GM12864 (cell line): Measurements from ENCODE around the gene PCNP.

Experiments
- DNase-seq: peaks from one replicate; pipeline ENCODE4 v3.0.0-alpha.2; 2011; ENCODE audit warnings: low read depth
- H3K4me3 ChIP-seq: 2 replicates; pipeline ENCODE4 v1.5.1; 2011; ENCODE audit warnings: mild to moderate bottlenecking, low read depth, low read length, control low read depth
- TF ChIP-seq, protein P1 (sequence below): IDR thresholded peaks from 2 replicates; pipeline ENCODE4 v1.5.1; 2011; ENCODE audit warnings: low read depth, mild to moderate bottlenecking, moderate library complexity, low read length, control low read depth, inconsistent platforms; ENCODE audit errors: missing control alignments

PCNP gene, protein sequence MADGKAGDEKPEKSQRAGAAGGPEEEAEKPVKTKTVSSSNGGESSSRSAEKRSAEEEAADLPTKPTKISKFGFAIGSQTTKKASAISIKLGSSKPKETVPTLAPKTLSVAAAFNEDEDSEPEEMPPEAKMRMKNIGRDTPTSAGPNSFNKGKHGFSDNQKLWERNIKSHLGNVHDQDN

DNA sequence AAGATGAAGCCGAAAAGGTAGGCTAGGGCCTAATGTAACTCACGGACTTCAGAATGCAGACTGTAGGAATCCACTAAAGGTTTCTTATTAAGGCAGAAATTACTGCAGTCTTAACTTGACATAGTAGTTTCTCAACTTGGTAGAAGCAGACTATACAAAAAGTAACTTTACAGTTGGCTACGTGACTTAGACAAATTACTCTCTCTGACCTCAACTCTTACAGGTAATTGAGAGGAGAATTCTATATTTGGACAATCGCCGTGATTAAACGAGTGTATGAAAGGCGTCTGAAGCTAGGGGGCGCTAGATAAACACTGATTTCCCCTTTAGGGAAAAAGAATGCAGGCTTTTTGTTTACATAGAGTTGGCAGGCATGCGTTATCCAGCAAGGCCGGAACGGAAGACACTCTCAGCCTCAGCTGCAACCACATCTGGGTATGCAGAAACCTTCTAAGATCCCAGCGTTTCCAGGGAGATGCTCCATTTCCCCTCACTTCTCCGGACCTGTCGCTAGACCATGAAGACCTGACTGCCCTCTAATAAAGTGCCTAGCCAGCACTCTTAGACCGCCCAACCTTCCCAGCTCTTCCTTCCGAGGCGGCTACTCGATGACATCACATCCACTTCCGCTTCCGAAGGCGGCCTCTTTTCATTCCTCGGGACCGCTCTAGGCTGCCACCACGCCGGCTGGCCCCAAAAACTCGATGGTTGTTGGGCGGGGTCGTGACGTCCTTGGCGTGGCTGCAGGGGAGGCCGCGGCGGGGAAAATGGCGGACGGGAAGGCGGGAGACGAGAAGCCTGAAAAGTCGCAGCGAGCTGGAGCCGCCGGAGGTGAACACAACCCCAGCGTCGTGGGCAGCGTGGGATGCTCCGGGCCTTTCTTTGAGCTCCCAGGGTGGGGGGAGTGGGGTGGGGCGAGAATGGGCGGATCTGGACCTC, at the start of gene PCNP:
Gene PCNP (plus strand): TSS at position 732 of the 939 bp plus-strand sequence. CDS start 36 bp downstream, at position 768.
- H3K4me3 ChIP-seq: peak within 1 kb of the TSS; percentile 65
- peak; percentile 97 for DNase-seq
- TF ChIP-seq, protein P1, sequence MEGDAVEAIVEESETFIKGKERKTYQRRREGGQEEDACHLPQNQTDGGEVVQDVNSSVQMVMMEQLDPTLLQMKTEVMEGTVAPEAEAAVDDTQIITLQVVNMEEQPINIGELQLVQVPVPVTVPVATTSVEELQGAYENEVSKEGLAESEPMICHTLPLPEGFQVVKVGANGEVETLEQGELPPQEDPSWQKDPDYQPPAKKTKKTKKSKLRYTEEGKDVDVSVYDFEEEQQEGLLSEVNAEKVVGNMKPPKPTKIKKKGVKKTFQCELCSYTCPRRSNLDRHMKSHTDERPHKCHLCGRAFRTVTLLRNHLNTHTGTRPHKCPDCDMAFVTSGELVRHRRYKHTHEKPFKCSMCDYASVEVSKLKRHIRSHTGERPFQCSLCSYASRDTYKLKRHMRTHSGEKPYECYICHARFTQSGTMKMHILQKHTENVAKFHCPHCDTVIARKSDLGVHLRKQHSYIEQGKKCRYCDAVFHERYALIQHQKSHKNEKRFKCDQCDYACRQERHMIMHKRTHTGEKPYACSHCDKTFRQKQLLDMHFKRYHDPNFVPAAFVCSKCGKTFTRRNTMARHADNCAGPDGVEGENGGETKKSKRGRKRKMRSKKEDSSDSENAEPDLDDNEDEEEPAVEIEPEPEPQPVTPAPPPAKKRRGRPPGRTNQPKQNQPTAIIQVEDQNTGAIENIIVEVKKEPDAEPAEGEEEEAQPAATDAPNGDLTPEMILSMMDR: peak; percentile 82

DNA sequence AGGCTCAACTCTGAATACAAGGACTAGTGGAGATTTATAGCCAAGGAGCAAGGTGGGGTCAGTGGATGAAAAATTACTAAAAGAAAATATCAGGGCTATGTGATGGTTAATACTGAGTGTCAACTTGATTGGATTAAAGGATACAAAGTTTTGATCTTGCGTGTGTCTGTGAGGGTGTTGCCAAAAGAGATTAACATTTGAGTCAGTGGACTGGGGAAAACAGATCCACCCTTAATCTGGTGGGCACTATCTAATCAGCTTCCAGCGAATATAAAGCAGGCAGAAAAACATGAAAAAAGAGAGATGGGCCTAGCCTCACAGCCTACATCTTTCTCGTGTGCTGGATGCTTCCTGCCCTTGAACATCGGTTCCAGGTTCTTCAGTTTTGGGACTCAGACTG, 46.5 kb upstream of the PCNP start:
- TF ChIP-seq, protein P1: no peak
- DNase-seq: no peak
- no peak overlapping the region for H3K4me3 ChIP-seq

DNA sequence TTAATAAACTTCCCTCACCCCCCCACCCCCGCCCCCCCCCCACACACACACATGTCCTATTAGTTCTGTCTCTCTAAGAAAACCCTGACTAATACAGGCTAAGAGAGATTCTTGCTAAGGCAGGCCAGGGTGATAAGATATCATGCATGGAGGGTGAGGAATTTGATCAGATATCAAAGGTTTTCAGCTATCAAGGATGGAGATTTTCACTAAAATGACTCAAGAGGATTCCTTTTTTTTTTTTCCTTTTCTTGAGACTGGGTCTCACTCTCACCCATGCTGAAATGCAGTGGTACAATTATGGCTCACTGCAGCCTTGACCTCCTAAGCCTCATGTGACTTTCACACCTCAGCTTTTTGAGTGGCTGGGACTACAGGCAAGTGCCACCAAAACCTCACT, 46.1 kb upstream of the PCNP start:
- no peak for DNase-seq
- no peak overlapping the region for H3K4me3 ChIP-seq
- TF ChIP-seq, protein P1: no peak

DNA sequence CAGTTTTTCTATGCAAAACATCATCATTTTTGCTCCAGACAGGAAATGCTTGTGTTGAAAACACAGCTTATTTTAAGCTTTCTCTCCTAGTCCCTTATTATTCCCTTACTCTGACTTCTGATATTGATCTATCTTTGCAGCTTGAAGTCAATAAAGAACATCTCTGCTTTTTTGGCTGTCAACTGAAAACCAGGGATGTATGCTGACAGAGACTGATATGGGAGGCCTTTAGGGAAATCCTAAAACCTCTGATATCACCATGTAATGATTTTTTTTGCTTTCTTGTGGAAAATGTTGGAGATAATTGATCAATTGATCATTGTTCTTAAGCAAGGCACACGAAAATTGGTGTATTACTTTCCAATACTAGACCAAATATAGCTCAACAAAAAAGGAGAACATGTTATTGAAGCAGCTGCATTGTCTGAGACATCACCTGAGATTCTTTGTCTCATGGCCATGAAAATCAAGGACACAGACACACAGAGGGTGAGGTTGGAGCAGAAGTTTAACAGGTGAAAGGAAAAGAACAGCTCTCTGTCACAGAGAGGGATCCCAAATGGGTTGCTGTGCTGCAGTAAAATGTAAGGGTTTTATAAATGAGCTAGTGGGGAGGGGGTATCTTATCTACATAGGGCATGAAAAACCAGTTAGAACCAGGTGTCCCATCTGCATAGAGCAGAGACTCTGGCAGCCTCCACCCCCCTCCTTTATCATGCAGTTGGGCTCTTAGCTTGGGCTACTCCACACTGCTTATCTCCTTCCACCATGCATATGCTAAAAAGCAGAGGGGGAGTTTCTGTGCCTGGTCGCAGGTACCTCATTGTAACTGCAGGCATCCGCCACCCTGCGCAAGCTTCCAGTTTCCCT, 43.9 kb upstream of the PCNP start:
- TF ChIP-seq, protein P1: no peak
- no peak for DNase-seq
- H3K4me3 ChIP-seq: no peak overlapping the region

DNA sequence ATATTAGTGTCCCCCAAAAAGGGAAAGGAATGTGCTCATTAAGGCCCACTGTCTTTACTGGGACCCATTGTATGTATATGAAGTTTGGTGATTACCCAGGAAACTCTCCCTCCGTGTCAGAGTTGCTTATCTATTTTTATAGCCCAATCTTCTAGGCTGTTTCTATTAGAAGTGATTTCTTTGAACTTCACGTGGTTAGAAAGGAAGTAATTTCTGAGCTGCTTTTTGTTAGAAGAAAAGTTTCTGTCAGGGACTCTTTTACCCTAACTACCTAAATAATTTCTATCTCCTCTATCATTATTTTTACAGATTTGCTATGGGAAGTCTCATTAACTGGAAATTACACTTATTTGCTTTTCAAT, 43.3 kb upstream of the PCNP start:
- no peak overlapping the region for H3K4me3 ChIP-seq
- no peak for DNase-seq
- TF ChIP-seq, protein P1: no peak

DNA sequence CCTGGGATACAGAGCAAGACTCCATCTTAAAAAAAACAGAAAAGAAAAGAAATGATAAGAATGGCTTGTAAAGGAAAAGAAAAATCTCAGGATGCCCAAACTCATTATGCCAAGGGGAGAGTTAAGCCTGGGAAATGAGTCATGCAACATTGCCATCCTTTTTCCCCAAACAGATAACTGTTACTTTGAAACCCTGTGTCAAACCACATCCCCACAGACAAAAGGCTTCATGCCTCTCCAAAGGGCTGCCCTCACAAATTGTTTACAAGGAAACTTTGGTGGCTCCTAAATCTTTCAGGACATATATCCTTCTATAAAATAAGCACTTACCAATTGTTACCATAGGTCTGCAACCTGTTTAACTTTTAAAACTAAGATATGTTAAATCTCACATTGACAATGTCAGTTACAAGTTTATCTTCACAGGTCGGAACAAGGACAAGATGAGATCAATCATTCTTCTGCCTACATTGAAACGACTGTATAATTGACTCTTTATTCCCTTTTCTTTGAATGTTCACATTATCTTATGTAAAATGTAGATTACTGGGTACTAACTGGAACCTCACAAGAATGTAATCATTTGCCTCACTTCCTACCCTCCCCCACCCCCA, 42.4 kb upstream of the PCNP start:
- H3K4me3 ChIP-seq: no peak overlapping the region
- TF ChIP-seq, protein P1: no peak
- no peak for DNase-seq
